ENCODE results near the gene ACOXL.

GRCh38 chr2:110720547-110720946 is 11.8 kb upstream of the ACOXL start:
- TF ChIP-seq CTCF (IDR thresholded peaks at IDR 0.05) = no peak
- no peak for TF ChIP-seq POLR2A (IDR thresholded peaks at IDR 0.05)
